HG02642 (cell line): ENCODE measurements around the gene CYSTM1.
"Not testable (repeated sequence)": the region's sequence is repeated elsewhere in the genome, so short reads cannot be mapped to it uniquely, and the experiment has no call there.

Source experiments
- ATAC-seq: cut with Tn5 transposase; IDR thresholded peaks from one replicate; pipeline ENCODE4 v1.9.1; 2021; ENCODE audit warnings: mild to moderate bottlenecking; ENCODE audit not compliant: unreplicated experiment, poor library complexity

The CYSTM1 gene

GRCh38 chr5:140147460-140147859 lies 27.5 kb upstream of the CYSTM1 start:
- no peak for ATAC-seq

- no peak for ATAC-seq
These were observed 26.5 kb upstream of the CYSTM1 start for GRCh38 chr5:140148508-140148907.

GRCh38 chr5:140150201-140150600 lies 24.8 kb upstream of the CYSTM1 start:
- no peak for ATAC-seq

- ATAC-seq, result no peak
These were observed 23.6 kb upstream of the CYSTM1 start for GRCh38 chr5:140151144-140152021.

GRCh38 chr5:140152022-140152999 lies 22.7 kb upstream of the CYSTM1 start:
- ATAC-seq, result no peak

- ATAC-seq, result no peak
These were observed 21.7 kb upstream of the CYSTM1 start for GRCh38 chr5:140153255-140153654.

- no peak for ATAC-seq
These were observed 21.1 kb upstream of the CYSTM1 start for GRCh38 chr5:140153905-140154304.

- not testable (repeated sequence) for ATAC-seq
These were observed 20.1 kb upstream of the CYSTM1 start for GRCh38 chr5:140154710-140155381.

GRCh38 chr5:140157032-140157781 lies 17.8 kb upstream of the CYSTM1 start:
- ATAC-seq, result peak; percentile 92

GRCh38 chr5:140159014-140159927 lies 15.7 kb upstream of the CYSTM1 start:
- ATAC-seq, result no peak

GRCh38 chr5:140162275-140162674 lies 12.7 kb upstream of the CYSTM1 start:
- no peak for ATAC-seq

GRCh38 chr5:140162781-140163180 lies 12.2 kb upstream of the CYSTM1 start:
- no peak for ATAC-seq

GRCh38 chr5:140165101-140165922 lies 9.7 kb upstream of the CYSTM1 start:
- ATAC-seq, result no peak

GRCh38 chr5:140165923-140166270 lies 9.1 kb upstream of the CYSTM1 start:
- ATAC-seq, result no peak

- no peak for ATAC-seq
These were observed 8.1 kb upstream of the CYSTM1 start for GRCh38 chr5:140166911-140167310.

- ATAC-seq, result no peak
These were observed 6.6 kb upstream of the CYSTM1 start for GRCh38 chr5:140168371-140168770.

- no peak for ATAC-seq
These were observed 5.6 kb upstream of the CYSTM1 start for GRCh38 chr5:140169410-140169809.

GRCh38 chr5:140172483-140172882 lies 2.5 kb upstream of the CYSTM1 start:
- no peak for ATAC-seq
